Embryonic facial prominence (tissue), 1 donor: Measurements from ENCODE around the gene TGFBRAP1.

Experiments
- DNase-seq: peaks from one replicate; pipeline ENCODE4 v3.0.0-alpha.2; 2016; ENCODE audit errors: extremely low spot score

The TGFBRAP1 gene

DNA sequence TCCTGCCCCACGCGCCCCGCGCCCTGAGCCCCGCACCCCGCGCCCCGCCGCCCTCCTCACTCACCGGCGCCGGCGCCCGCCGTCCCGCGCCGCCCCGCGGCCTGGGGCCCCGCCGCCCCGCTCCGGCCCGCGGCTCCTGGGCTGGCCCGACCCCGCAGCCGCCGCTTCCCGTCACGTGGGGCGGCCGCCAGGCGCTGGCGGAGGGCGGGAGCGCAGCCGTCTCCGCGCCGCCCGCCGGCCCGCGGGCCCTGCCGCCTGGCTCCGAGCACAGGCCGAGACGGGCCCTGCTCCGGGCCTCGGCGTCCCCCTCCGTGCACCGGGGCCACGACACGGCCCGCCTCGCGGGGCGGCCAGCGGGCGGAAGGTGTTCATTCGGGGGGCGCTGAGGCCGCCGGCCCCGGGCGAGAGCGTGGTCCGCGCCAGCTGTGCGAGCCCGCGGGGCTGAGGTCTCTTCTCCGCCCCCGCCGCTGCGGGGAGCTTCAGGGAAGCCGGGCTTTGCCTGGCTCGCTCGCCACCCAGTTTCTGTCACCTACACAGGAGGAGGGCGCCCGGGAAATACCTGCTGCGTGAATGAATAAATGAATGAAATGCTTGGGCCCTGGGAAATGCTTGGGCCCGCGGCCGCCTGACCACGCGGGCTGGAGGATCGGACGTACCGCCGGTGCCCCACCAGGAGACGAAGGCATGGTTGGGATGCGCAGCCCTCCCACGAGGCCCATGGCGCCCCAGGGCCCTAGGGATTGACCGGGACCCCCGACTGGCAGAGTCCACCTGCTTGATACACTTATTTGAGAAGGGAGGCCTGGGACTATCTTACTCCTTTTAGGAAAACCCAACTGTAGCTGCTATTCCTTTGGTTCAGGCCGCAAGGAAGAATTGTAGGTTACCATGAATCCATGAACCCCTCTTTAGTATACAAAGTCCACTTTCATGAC is at the start of gene TGFBRAP1:
Gene TGFBRAP1, minus strand, starts transcription at position 175 of the 935 bp plus-strand sequence. CDS start 21,434 bp downstream, outside the sequence.
- DNase-seq = no peak

- no peak for DNase-seq
Observed at GRCh38 chr2:105378921-105379383, 49.4 kb upstream of the TGFBRAP1 start.

DNA sequence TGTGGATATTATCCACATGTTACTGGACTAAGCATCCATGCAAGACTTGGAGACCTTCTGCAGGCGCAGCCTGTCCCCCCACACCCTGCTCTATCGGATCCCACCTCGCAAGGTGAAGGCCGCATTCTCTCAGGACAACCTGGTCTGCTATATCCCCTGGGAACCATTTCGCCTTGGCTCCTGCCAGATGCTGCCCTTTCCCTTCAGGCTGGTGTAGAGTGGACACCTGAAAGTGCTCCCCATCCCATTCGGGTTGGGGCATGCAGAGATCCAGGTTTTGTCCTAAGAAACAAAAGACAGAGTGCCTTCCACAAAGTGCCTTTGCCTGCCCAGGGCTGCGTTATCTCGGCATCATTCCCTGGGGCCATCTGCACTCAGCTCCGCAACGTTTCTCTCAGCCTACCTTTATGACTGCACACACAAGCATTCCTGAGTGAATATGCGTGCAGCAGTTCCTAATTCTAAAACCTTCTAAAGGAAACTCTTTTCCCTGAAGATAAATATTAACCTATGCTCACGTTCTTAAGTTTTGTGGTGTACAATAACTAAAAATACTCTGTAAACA is 48.8 kb upstream of the TGFBRAP1 start:
- no peak for DNase-seq

GRCh38 chr2:105377871-105378270 is 48.3 kb upstream of the TGFBRAP1 start:
- DNase-seq = no peak

DNA sequence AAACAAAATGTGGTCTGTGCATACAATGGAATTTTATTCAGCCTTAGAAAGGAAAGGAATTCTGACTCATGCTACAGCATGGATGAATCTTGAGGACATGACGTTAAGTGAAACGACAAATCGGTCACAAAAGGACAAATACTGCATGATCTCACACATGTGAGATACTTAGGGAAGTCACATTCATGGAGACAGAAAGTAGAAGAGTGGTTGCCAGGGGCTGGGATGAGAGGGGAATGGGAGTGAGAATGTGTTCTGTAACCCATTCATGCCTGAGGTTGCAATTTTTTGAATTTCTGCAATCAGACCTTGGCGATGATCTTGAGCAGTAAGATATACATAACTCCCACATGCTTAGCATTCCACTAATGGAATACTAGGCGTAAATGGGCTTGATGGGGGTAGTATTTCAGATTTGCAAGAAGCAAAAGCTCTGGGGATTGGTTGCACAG is 47.3 kb upstream of the TGFBRAP1 start:
- DNase-seq = no peak

DNA sequence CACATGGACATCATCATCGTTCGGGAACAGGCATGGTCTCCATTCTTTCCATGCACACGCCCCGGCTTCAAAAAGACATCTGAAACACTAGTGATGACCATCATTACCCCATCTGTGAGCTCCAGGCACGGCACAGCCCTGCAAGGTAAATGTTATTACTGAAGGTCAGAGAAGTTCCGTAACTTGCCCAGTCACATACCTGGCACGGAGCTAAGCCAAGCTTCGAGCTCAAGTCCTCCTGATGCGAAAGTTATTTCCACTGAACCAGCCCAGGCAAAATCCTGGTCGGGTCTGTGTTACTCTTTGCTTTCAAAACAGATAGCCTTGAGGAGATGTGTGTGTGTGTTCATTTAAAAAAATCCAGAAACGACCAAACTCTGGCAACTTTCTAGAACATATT is 46.5 kb upstream of the TGFBRAP1 start:
- no peak for DNase-seq

DNA sequence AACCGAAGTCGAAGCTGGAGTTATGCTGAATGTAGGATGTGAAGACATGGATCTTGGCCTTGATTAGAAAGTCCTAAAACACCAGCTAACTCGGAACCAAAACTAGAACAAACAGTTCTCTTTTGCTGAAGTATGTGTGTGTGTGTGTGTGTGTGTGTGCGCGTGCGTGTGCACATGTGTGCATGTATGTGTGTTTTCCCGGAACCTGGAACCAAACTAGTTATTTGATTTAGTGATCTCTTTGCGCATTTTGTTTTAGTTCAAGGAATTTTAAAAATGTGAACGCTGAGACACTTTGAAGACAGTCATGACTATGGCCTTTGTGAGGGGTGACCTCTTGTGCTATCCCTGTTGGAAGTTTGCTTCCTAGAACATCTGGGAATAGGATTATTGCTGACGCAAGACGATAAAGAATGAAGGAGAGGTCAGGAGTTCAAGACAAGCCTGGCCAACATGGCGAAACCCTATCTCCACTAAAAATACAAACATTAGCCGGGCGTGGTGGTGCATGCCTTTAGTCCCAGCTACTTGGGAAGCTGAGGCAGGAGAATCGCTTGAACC is 45.5 kb upstream of the TGFBRAP1 start:
- DNase-seq = no peak

DNA sequence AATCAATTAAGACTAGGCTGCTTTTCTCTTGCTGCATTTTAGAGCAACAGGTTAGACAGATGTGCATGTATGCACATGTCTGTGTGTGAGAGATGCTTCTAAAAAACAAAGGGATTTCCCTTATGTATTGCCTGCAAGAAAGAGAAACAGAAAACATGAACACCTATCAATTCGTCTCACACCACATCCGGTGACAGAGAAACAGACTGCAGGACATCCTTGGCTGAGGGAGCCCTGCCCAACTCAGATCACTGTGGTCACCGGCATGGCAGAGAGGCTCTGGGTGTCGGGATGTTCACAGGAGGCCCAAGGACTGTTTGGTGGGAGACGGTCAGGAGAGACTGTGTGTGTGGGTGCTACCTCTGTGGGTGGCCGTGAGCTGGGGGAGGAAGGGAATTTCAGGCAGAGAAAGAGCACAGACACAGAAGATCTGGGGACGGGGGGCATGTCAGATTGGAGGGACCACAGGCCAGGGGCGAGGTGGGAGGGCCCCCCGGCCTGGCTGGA is 44.4 kb upstream of the TGFBRAP1 start:
- DNase-seq = no peak

- DNase-seq = no peak
Observed at GRCh38 chr2:105373344-105373781, 43.8 kb upstream of the TGFBRAP1 start.

DNA sequence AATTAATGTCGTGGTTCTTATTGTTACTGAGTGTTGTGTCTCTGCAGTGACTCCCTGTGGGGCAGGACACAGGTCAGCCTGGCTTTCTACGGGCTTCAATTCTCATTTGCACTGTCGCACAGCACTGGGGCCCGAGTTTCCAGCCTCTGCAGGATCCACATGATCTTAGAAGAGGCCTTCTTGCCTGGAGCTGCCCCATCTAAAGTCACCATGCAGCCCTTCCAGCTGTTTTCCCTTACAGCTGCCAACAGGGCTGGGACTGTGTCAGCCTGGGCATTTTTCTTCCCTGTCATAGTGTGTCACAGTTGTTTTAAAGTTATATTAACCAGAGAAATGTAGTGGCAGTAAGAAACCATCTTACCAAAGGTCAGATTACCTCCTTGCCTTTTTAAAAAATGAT is 42.3 kb upstream of the TGFBRAP1 start:
- no peak for DNase-seq

- DNase-seq = no peak
Observed at GRCh38 chr2:105371156-105371555, 41.6 kb upstream of the TGFBRAP1 start.

DNA sequence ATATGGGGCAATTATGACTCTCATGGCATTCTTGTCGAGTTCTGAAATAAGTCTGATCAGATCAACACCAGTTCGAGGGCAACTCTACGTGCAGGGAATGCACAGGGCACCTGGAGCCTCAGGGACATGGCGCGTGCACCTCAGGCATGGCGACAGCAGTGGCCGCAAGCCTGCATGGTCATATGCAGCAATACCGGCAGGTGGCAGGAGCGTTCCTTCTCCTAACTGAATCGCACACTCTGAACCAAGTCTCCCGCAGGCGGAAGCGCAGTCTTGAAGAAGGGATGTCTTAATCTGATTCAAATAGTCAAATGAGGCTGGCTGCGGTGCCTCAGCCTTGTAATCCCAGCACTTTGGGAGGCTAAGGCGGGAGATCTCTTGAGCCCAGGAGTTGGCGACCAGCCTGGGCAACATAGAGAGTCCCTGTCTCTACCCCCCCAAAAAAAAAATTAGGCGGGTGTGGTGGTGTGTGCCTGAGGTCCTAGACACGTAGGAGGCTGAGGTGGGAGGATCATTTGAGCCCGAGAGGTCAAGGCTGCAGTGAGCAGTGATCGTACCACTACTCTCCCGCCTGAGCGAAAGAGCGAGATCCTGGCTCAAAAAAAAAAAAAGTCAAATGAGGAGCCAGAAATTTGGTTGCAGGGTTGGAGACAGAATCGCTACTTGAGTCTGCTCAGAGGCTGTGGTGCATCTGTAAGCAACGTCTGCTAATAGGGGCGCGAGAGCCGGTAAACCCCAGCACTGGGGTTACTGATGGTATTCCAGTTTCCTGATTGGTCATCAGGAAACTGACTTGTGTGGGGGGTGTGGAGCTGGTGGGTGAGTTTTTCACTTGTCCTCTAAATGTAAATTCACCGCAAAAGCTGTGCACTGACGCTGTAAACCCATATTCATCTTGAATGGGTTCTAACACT is 40.5 kb upstream of the TGFBRAP1 start:
- peak; percentile 83 for DNase-seq

- no peak for DNase-seq
Observed at GRCh38 chr2:105368759-105369408, 39.3 kb upstream of the TGFBRAP1 start.

GRCh38 chr2:105365206-105365605 is 35.7 kb upstream of the TGFBRAP1 start:
- no peak for DNase-seq

GRCh38 chr2:105364436-105365139 is 35.1 kb upstream of the TGFBRAP1 start:
- no peak for DNase-seq

- DNase-seq = no peak
Observed at GRCh38 chr2:105362862-105363591, 33.5 kb upstream of the TGFBRAP1 start.

DNA sequence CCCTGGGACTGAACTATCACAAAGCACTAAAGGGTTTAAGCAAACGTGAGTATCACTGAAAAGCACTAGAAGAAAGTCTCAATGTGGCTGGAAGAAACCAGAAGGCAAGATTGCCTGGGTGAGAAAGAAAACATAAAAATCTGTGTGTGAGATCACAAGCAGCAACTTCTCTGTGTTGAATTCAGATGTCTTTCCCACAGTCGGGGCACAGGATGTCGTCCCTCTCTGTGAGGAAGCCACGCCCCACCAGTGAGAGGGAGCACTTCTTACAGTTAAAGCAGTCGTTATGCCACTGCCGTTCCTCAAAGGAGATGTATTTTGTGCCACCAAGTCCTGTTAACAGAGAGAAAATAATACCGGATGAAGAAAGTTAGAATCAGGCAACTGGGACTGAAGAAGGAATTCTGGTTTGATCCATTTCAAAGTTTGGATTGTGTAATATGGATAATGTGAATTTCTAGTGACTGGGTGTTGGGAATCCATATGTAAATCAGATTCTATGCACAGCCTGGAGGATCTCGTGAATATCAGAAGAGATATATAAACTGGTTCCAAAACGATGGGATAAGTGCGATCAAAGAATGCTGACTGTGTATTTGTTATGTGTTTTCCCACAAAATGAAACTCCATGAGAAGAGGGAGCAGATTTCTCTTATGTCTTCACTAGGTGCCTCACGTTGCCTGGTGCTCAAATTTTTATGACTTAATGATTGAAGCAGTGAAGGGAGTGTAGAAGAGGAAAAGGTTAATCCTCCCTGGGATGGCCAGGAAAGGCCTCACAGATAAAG is 31.8 kb upstream of the TGFBRAP1 start:
- DNase-seq = no peak

DNA sequence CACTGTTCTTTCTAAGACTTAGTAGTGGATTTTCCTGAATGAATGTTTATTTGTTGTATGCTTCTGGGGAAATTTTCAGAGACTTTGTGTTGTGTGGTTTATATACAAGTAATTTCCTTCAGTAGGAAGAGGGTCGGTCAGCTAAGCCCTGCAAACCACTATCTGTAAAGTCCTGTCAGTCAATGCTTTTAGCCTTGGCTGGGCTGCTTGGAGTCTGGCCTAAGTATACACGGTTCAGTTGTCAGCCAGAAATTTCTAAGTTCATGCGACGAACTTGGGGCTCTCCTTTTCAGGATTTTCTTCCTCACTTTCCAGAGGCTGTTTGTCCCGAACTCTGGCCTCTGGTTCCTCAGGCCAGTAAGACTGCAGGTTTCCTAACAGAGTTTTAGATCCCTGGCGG is 29.1 kb upstream of the TGFBRAP1 start:
- DNase-seq = no peak

- no peak for DNase-seq
Observed at GRCh38 chr2:105357122-105357521, 27.6 kb upstream of the TGFBRAP1 start.
